Activated CD8-positive, alpha-beta T cell treated with anti-CD3 and anti-CD28 coated beads for 36 hours (primary cell): ENCODE results near the gene KLRG1. TPM values are rescaled to one million over a fixed set of nuclear protein-coding genes. Genes with fewer than 3 reads are reported as not detected.
A peak's percentile ranks its signal among the peaks of the same experiment; 100 is the strongest.

Experiments
- ATAC-seq: fragments of 200-7000 bp; cut with Tn5 transposase; one replicate; pipeline ENCODE4 v1.10.0; 2021; ENCODE audit warnings: mild to moderate bottlenecking, moderate library complexity
- CTCF ChIA-PET: fragments of 350-600 bp; sonication (Branson Sonifier 250); formaldehyde crosslinking; loops from one replicate; lab custom pipeline; 2021; ENCODE audit warnings: antibody characterized with exemption; lab: Charles Lee
- POLR2A ChIA-PET: fragments of 350-600 bp; sonication (Branson Sonifier 250); formaldehyde crosslinking; loops from one replicate; lab custom pipeline; 2021; ENCODE audit warnings: antibody characterized with exemption; lab: Charles Lee
- DNase-seq: peaks from one replicate; pipeline ENCODE4 v3.0.0-alpha.2; 2020
- H3K27ac Mint-ChIP-seq: one replicate; pipeline ENCODE4 v1.8.0; 2021; ENCODE audit warnings: mild to moderate bottlenecking, mixed read lengths
- H3K27me3 Mint-ChIP-seq: one replicate; pipeline ENCODE4 v1.8.0; 2021; ENCODE audit warnings: mixed read lengths
- H3K36me3 Mint-ChIP-seq: one replicate; pipeline ENCODE4 v1.8.0; 2021; ENCODE audit warnings: low read depth, mixed read lengths
- H3K4me1 Mint-ChIP-seq: one replicate; pipeline ENCODE4 v1.8.0; 2021; ENCODE audit warnings: low read depth, mixed read lengths
- H3K4me3 Mint-ChIP-seq: one replicate; pipeline ENCODE4 v1.8.0; 2021; ENCODE audit warnings: mild to moderate bottlenecking, moderate library complexity, mixed read lengths
- H3K9me3 Mint-ChIP-seq: one replicate; pipeline ENCODE4 v1.8.0; 2021; ENCODE audit warnings: mixed read lengths
- CTCF ChIP-seq: fragments of 200-600 bp; IDR thresholded peaks from one replicate; pipeline ENCODE4 v1.8.0; 2022; ENCODE audit warnings: antibody characterized with exemption, mild to moderate bottlenecking
- intact Hi-C: fragments of 100-400 bp; cut with micrococcal nuclease; formaldehyde crosslinking; loops from one replicate; pipeline ENCODE4 v1.10.0; 2022
- total RNA-seq, 2 experiments: library from RNA; stranded (reverse); gene quantifications; one replicate each; pipeline ENCODE4 v1.2.3, GENCODE V29; 2021

KLRG1 gene
- total RNA-seq: 10 to 100 TPM in 1 of 2 experiments, 1 to 10 TPM in 1; 6.6 to 10.1 TPM

- H3K4me1 Mint-ChIP-seq: peaks cover 60% of the 10 kb centered on the region
- intact Hi-C loops: no loop called here
- ChIA-PET CTCF (interaction anchor here (1.4 to 1.9 kb wide), 2 partner anchors 38 to 60 kb away, joined by 5 to 6 read pairs; no protein-coding TSS in a partner anchor), POLR2A (interaction anchor here (0.7 kb wide), 1 partner anchor 35 kb away, joined by 3 read pairs; no protein-coding TSS in a partner anchor)
- peak within 1 kb of the TSS; percentile 44 for H3K4me3 Mint-ChIP-seq
- no peak for TF ChIP-seq CTCF
- H3K27ac Mint-ChIP-seq: peak within 1 kb of the TSS; percentile 83
- H3K27me3 Mint-ChIP-seq: no peaks in the 10 kb centered on the region
- peak; percentile 56 for ATAC-seq
- peak; percentile 49 for DNase-seq
- peaks cover 5% of the 10 kb centered on the region for H3K9me3 Mint-ChIP-seq
- H3K36me3 Mint-ChIP-seq: peaks cover 10% of the 10 kb centered on the region
Measured at GRCh38 chr12:8989413-8989812, at the start of gene KLRG1. Gene KLRG1 (plus strand): TSS chr12:8989546. CDS start chr12:8989636, 90 bp downstream.

GRCh38 chr12:8941691-8942478, 47.5 kb upstream of the KLRG1 start:
- H3K27ac Mint-ChIP-seq: peak overlapping the region; percentile 21
- H3K9me3 Mint-ChIP-seq: no peaks in the 10 kb centered on the region
- no peak for TF ChIP-seq CTCF
- no peak overlapping the region for H3K4me3 Mint-ChIP-seq
- intact Hi-C loops: no loop called here
- no peaks in the 10 kb centered on the region for H3K27me3 Mint-ChIP-seq
- POLR2A ChIA-PET: no interaction called here
- peaks cover 11% of the 10 kb centered on the region for H3K4me1 Mint-ChIP-seq
- ATAC-seq (no peak), DNase-seq (no peak)
- CTCF ChIA-PET: interaction anchor here (0.6 kb wide), 1 partner anchor 108 kb away, joined by 3 read pairs; no protein-coding TSS in a partner anchor
- peaks cover 49% of the 10 kb centered on the region for H3K36me3 Mint-ChIP-seq

GRCh38 chr12:8943565-8944186, 45.7 kb upstream of the KLRG1 start:
- intact Hi-C loops: no loop called here
- peaks cover 24% of the 10 kb centered on the region for H3K4me1 Mint-ChIP-seq
- H3K36me3 Mint-ChIP-seq: peaks cover 49% of the 10 kb centered on the region
- DNase-seq (no peak), ATAC-seq (no peak)
- ChIA-PET POLR2A (interaction anchor here (0.7 kb wide), 1 partner anchor 89 kb away, joined by 3 read pairs; no protein-coding TSS in a partner anchor), CTCF (interaction anchor here (1.0 to 11.1 kb wide), 5 partner anchors 54 to 120 kb away, joined by 3 to 173 read pairs (median 24); no protein-coding TSS in a partner anchor)
- TF ChIP-seq CTCF: no peak
- H3K27me3 Mint-ChIP-seq: no peaks in the 10 kb centered on the region
- peak overlapping the region; percentile 60 for H3K27ac Mint-ChIP-seq
- H3K4me3 Mint-ChIP-seq: no peak overlapping the region
- H3K9me3 Mint-ChIP-seq: no peaks in the 10 kb centered on the region

GRCh38 chr12:8946733-8947132, 42.6 kb upstream of the KLRG1 start:
- H3K27ac Mint-ChIP-seq: peak overlapping the region; percentile 89
- peaks cover 2% of the 10 kb centered on the region for H3K9me3 Mint-ChIP-seq
- ChIA-PET POLR2A (interaction anchor here (1.0 to 1.2 kb wide), 3 partner anchors 30 to 91 kb away, joined by 3 to 4 read pairs (median 4); partner anchors contain the start of gene PHC1), CTCF (interaction anchor here (0.7 to 11.1 kb wide), 8 partner anchors 32 to 403 kb away, joined by 3 to 173 read pairs (median 14); partner anchors contain the start of gene PHC1)
- peaks cover 28% of the 10 kb centered on the region for H3K4me1 Mint-ChIP-seq
- H3K36me3 Mint-ChIP-seq: peaks cover 46% of the 10 kb centered on the region
- no peak for TF ChIP-seq CTCF
- H3K4me3 Mint-ChIP-seq: peak overlapping the region; percentile 94
- DNase-seq: no peak
- no peaks in the 10 kb centered on the region for H3K27me3 Mint-ChIP-seq
- no peak for ATAC-seq
- intact Hi-C loops: no loop called here
